WTC11 (cell line): ENCODE results near the gene TBC1D22A. TPM values are rescaled to one million over a fixed set of nuclear protein-coding genes. Genes with fewer than 3 reads are reported as not detected.

Experiments used
- ATAC-seq: fragments of 200-7000 bp; cut with Tn5 transposase; 2 replicates; pipeline ENCODE4 v1.10.0; 2021; ENCODE audit warnings: mild to moderate bottlenecking, moderate library complexity
- CTCF ChIA-PET: fragments of 300-600 bp; sonication (Branson Sonifier 250); formaldehyde crosslinking; loops from one replicate; lab custom pipeline; 2021; ENCODE audit warnings: antibody characterized with exemption; lab: Charles Lee
- POLR2A ChIA-PET: fragments of 350-600 bp; sonication (Branson Sonifier 250); formaldehyde crosslinking; loops from one replicate; lab custom pipeline; 2021; ENCODE audit warnings: antibody characterized with exemption; lab: Charles Lee
- DNase-seq: peaks from one replicate; pipeline ENCODE4 v3.0.0; 2021; ENCODE audit warnings: low spot score
- H3K27ac Mint-ChIP-seq: 2 replicates; pipeline ENCODE4 v1.8.0; 2021; ENCODE audit warnings: mixed read lengths
- H3K27me3 Mint-ChIP-seq: 2 replicates; pipeline ENCODE4 v1.8.0; 2021; ENCODE audit warnings: low read depth, mild to moderate bottlenecking, moderate library complexity, mixed read lengths
- H3K36me3 Mint-ChIP-seq: 2 replicates; pipeline ENCODE4 v1.8.0; 2021; ENCODE audit warnings: mixed read lengths
- H3K4me1 Mint-ChIP-seq: 2 replicates; pipeline ENCODE4 v1.8.0; 2022; ENCODE audit warnings: mixed read lengths
- H3K4me3 Mint-ChIP-seq: 2 replicates; pipeline ENCODE4 v1.8.0; 2021; ENCODE audit warnings: mild to moderate bottlenecking, moderate library complexity, mixed read lengths
- H3K9me3 Mint-ChIP-seq: 2 replicates; pipeline ENCODE4 v1.8.0; 2021; ENCODE audit warnings: mixed read lengths
- ATF1 ChIP-seq: sonication (generic); formaldehyde crosslinking; IDR thresholded peaks from 2 replicates; pipeline ENCODE4 v1.8.1; 2023; ENCODE audit warnings: mild to moderate bottlenecking, moderate library complexity, missing genetic modification reagents
- CBFB ChIP-seq: sonication (generic); formaldehyde crosslinking; IDR thresholded peaks from 2 replicates; pipeline ENCODE4 v1.8.1; 2022; ENCODE audit warnings: mild to moderate bottlenecking, low read depth, missing genetic modification reagents
- CREM ChIP-seq: sonication (generic); formaldehyde crosslinking; IDR thresholded peaks from 2 replicates; pipeline ENCODE4 v1.8.1; 2022; ENCODE audit warnings: mild to moderate bottlenecking, missing genetic modification reagents, moderate library complexity
- E2F5 ChIP-seq: sonication (generic); formaldehyde crosslinking; IDR thresholded peaks from 2 replicates; pipeline ENCODE4 v1.8.1; 2022; ENCODE audit warnings: mild to moderate bottlenecking, moderate library complexity, missing genetic modification reagents
- ESRRA ChIP-seq: sonication (generic); formaldehyde crosslinking; IDR thresholded peaks from 2 replicates; pipeline ENCODE4 v1.8.1; 2022; ENCODE audit warnings: mild to moderate bottlenecking, missing genetic modification reagents, borderline replicate concordance
- GRHL2 ChIP-seq: fragments of 250-450 bp; sonication (Bioruptor Pico); IDR thresholded peaks from 2 replicates; pipeline ENCODE4 v1.8.0; 2022; ENCODE audit warnings: mild to moderate bottlenecking, moderate library complexity; ENCODE audit not compliant: insufficient replicate concordance, severe bottlenecking
- GTF2I ChIP-seq: fragments of 250-450 bp; sonication (Bioruptor Pico); conservative IDR thresholded peaks from 2 replicates; pipeline ENCODE4 v1.4.0; 2021; ENCODE audit warnings: mild to moderate bottlenecking
- IRF2 ChIP-seq: sonication (generic); formaldehyde crosslinking; IDR thresholded peaks from 2 replicates; pipeline ENCODE4 v1.8.0; 2022; ENCODE audit warnings: low read depth, missing genetic modification reagents, borderline replicate concordance
- JAZF1 ChIP-seq: fragments of 250-450 bp; sonication (Bioruptor Pico); IDR thresholded peaks from 2 replicates; pipeline ENCODE4 v1.9.0; 2021; ENCODE audit warnings: moderate library complexity, mild to moderate bottlenecking, inconsistent platforms
- MYBL2 ChIP-seq: sonication (generic); formaldehyde crosslinking; IDR thresholded peaks from 2 replicates; pipeline ENCODE4 v1.8.1; 2023; ENCODE audit warnings: mild to moderate bottlenecking, moderate library complexity, missing genetic modification reagents
- NFE2L1 ChIP-seq: sonication (generic); formaldehyde crosslinking; IDR thresholded peaks from 2 replicates; pipeline ENCODE4 v1.8.1; 2023; ENCODE audit warnings: missing genetic modification reagents
- NR1H2 ChIP-seq: sonication (generic); formaldehyde crosslinking; IDR thresholded peaks from 2 replicates; pipeline ENCODE4 v1.9.0; 2021; ENCODE audit warnings: mild to moderate bottlenecking, moderate library complexity, missing genetic modification reagents
- NR2C2 ChIP-seq: sonication (generic); formaldehyde crosslinking; IDR thresholded peaks from 2 replicates; pipeline ENCODE4 v1.8.0; 2022; ENCODE audit warnings: mild to moderate bottlenecking, missing genetic modification reagents
- PRDM15 ChIP-seq: sonication (generic); formaldehyde crosslinking; IDR thresholded peaks from 2 replicates; pipeline ENCODE4 v1.8.0; 2022; ENCODE audit warnings: missing genetic modification reagents
- RELA ChIP-seq: sonication (generic); formaldehyde crosslinking; IDR thresholded peaks from 2 replicates; pipeline ENCODE4 v1.8.1; 2022; ENCODE audit warnings: missing genetic modification reagents, mild to moderate bottlenecking, borderline replicate concordance
- SOX15 ChIP-seq: fragments of 250-450 bp; sonication (Bioruptor Pico); IDR thresholded peaks from 2 replicates; pipeline ENCODE4 v1.9.0; 2021; ENCODE audit warnings: mild to moderate bottlenecking
- SP1 ChIP-seq: sonication (generic); formaldehyde crosslinking; conservative IDR thresholded peaks from 2 replicates; pipeline ENCODE4 v1.8.1; 2022; ENCODE audit warnings: missing genetic modification reagents
- USF1 ChIP-seq: sonication (generic); formaldehyde crosslinking; IDR thresholded peaks from 2 replicates; pipeline ENCODE4 v1.8.0; 2022; ENCODE audit warnings: mild to moderate bottlenecking, missing genetic modification reagents
- USF2 ChIP-seq: sonication (generic); formaldehyde crosslinking; IDR thresholded peaks from 2 replicates; pipeline ENCODE4 v1.8.1; 2023; ENCODE audit warnings: mild to moderate bottlenecking, missing genetic modification reagents, moderate library complexity
- ZBTB43 ChIP-seq: sonication (generic); formaldehyde crosslinking; IDR thresholded peaks from 2 replicates; pipeline ENCODE4 v1.8.1; 2023; ENCODE audit warnings: mild to moderate bottlenecking, missing genetic modification reagents
- ZNF121 ChIP-seq: sonication (generic); formaldehyde crosslinking; IDR thresholded peaks from 2 replicates; pipeline ENCODE4 v1.8.0; 2023; ENCODE audit warnings: missing genetic modification reagents
- ZNF232 ChIP-seq: sonication (generic); formaldehyde crosslinking; IDR thresholded peaks from 2 replicates; pipeline ENCODE4 v1.8.0; 2022; ENCODE audit warnings: mild to moderate bottlenecking, missing genetic modification reagents
- ZNF396 ChIP-seq: fragments of 250-450 bp; sonication (Bioruptor Pico); IDR thresholded peaks from 2 replicates; pipeline ENCODE4 v1.8.0; 2021; ENCODE audit warnings: mild to moderate bottlenecking, moderate library complexity, borderline replicate concordance
- ZNF416 ChIP-seq: fragments of 250-450 bp; sonication (Bioruptor Pico); IDR thresholded peaks from 2 replicates; pipeline ENCODE4 v1.9.0; 2021; ENCODE audit warnings: mild to moderate bottlenecking, inconsistent platforms
- ZNF671 ChIP-seq: fragments of 250-450 bp; sonication (Bioruptor Pico); IDR thresholded peaks from 2 replicates; pipeline ENCODE4 v1.8.0; 2021; ENCODE audit warnings: mild to moderate bottlenecking
- ZSCAN18 ChIP-seq: fragments of 250-450 bp; sonication (Bioruptor Pico); IDR thresholded peaks from 2 replicates; pipeline ENCODE4 v2.1.2; 2022; ENCODE audit warnings: mild to moderate bottlenecking, moderate library complexity
- total RNA-seq: library from RNA; stranded (reverse); gene quantifications from 3 replicates; pipeline ENCODE4 v1.2.3, GENCODE V29; 2021

The TBC1D22A gene
- total RNA-seq, 1 experiment from 2014 or later, result 18.1 TPM

- CTCF ChIA-PET, result interaction anchor here (2.5 kb wide), 1 partner anchor 12 kb away, joined by 8 read pairs; no protein-coding TSS in a partner anchor
- H3K4me3 Mint-ChIP-seq, result no peak overlapping the region
- H3K9me3 Mint-ChIP-seq, result no peaks in the 10 kb centered on the region
- no peaks in the 10 kb centered on the region for H3K27me3 Mint-ChIP-seq
- ATAC-seq (no peak), DNase-seq (no peak)
- H3K4me1 Mint-ChIP-seq, result no peaks in the 10 kb centered on the region
- POLR2A ChIA-PET, result no interaction called here
- no peaks in the 10 kb centered on the region for H3K36me3 Mint-ChIP-seq
- H3K27ac Mint-ChIP-seq, result no peak overlapping the region
- no peak for TF ChIP-seq USF1 (CRISPR knock-in tag)
Measured at GRCh38 chr22:47000888-47001287, 238.4 kb downstream of the TBC1D22A start.

GRCh38 chr22:47001288-47001687, 238.8 kb downstream of the TBC1D22A start:
- Mint-ChIP-seq H3K4me3 (no peak overlapping the region), H3K27me3 (no peaks in the 10 kb centered on the region), H3K9me3 (no peaks in the 10 kb centered on the region), H3K4me1 (no peaks in the 10 kb centered on the region), H3K27ac (no peak overlapping the region), H3K36me3 (no peaks in the 10 kb centered on the region)
- ChIA-PET CTCF (no interaction called here), POLR2A (interaction anchor here (0.7 kb wide), 1 partner anchor 27 kb away, joined by 6 read pairs; no protein-coding TSS in a partner anchor)
- DNase-seq (no peak), ATAC-seq (no peak)
- TF ChIP-seq ESRRA (CRISPR knock-in tag), result no peak
- no peak for TF ChIP-seq CREM
- no peak for TF ChIP-seq SOX15 (CRISPR knock-in tag)
- no peak for TF ChIP-seq JAZF1 (CRISPR knock-in tag)
- no peak for TF ChIP-seq GRHL2 (CRISPR knock-in tag)
- TF ChIP-seq USF2, result no peak
- TF ChIP-seq RELA, result no peak
- no peak for TF ChIP-seq PRDM15 (CRISPR knock-in tag)
- TF ChIP-seq SP1 (CRISPR knock-in tag), result no peak
- no peak for TF ChIP-seq ZNF121 (CRISPR knock-in tag)
- no peak for TF ChIP-seq ZNF396 (CRISPR knock-in tag)
- no peak for TF ChIP-seq MYBL2 (CRISPR knock-in tag)
- no peak for TF ChIP-seq ZBTB43
- no peak for TF ChIP-seq NR1H2
- no peak for TF ChIP-seq ZNF671 (CRISPR knock-in tag)
- TF ChIP-seq IRF2 (CRISPR knock-in tag), result no peak

- ATAC-seq (0 out of 2 replicates have a peak, but pooled peaks have one; percentile 22), DNase-seq (no peak)
- ChIA-PET POLR2A (no interaction called here), CTCF (interaction anchor here (0.8 kb wide), 1 partner anchor 10 kb away, joined by 4 read pairs; no protein-coding TSS in a partner anchor)
- Mint-ChIP-seq H3K36me3 (no peaks in the 10 kb centered on the region), H3K4me1 (no peaks in the 10 kb centered on the region), H3K4me3 (no peak overlapping the region), H3K27ac (no peak overlapping the region), H3K27me3 (no peaks in the 10 kb centered on the region), H3K9me3 (no peaks in the 10 kb centered on the region)
- TF ChIP-seq NFE2L1 (CRISPR knock-in tag), result no peak
- TF ChIP-seq ZNF416 (CRISPR knock-in tag), result no peak
- TF ChIP-seq GTF2I, result no peak
- no peak for TF ChIP-seq ZNF232 (CRISPR knock-in tag)
- TF ChIP-seq SOX15 (CRISPR knock-in tag), result no peak
- TF ChIP-seq CBFB (CRISPR knock-in tag), result no peak
- TF ChIP-seq ATF1 (CRISPR knock-in tag), result no peak
- no peak for TF ChIP-seq ZSCAN18 (CRISPR knock-in tag)
- no peak for TF ChIP-seq E2F5 (CRISPR knock-in tag)
- TF ChIP-seq NR2C2, result no peak
Measured at GRCh38 chr22:47002692-47003091, 240.2 kb downstream of the TBC1D22A start.
